ENCODE data around the gene GMCL2. TPM values are rescaled to one million over a fixed set of nuclear protein-coding genes. Genes with fewer than 3 reads are reported as not detected.

GMCL2 gene
- total and polyA plus RNA-seq, 12 donors, result not detected

DNA sequence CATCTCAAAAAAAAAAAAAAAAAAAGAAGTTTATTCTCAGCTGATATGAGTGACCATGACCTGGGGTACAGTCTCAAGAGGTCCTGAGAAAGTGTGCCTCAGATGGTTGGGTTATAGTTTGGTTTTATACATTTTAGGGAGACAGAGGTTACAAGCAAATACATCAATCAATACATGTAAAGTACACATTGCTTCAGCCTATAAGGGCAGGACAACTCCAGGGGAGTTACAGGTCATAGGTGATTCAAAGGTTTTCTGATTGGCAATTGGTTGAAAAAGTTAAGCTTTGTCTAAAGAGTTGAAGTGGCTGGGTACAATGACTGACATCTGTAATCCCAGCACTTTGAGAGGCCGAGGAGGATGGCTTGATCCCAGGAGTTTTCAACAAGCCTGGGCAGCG lies 2.3 kb upstream of the GMCL2 start:
- WGBS, 4 donors, result 47 to 50% (median 48%) methylated on average over 2 of the region's 2 CpGs
- Histone ChIP-seq H3K9me3 (replicated peaks in 1 of 3) (no peaks in the 10 kb centered on the region), H3K4me1 (replicated peaks in 1 of 2) (no peaks in the 10 kb centered on the region), H3K27me3 (no peaks in the 10 kb centered on the region), H3K27ac (no peak overlapping the region), H3K4me3 (no peak overlapping the region), H3K36me3 (replicated peaks in 1 of 2) (no peaks in the 10 kb centered on the region)
- TF ChIP-seq CTCF (IDR thresholded peaks at IDR 0.05) (no peak), POLR2A (IDR thresholded peaks at IDR 0.05) (no peak)
- intact Hi-C loops (cut with DNase I), result no loop called here
- DNase-seq, result no peak

DNA sequence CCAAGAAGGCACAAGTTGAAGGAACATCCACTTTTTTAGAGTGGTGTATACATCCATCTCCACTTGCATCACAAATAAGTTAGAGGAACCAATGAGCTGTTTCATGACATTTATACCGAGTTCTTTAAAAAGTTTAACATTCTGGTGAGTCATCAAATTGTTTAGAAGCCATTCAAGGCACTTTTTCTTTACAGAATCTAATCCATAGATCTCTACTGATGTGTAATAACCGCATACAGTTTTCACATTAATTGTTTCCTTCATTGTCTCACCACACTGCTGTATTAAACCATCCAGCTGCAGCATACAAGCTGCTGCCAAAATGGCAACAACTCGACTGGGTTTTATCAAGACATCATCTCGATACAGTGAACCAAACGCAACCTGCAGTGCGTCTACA lies 744 bp downstream of the GMCL2 start:
- Histone ChIP-seq H3K4me3 (no peak overlapping the region), H3K4me1 (replicated peaks in 1 of 2) (no peaks in the 10 kb centered on the region), H3K27ac (no peak overlapping the region), H3K36me3 (replicated peaks in 1 of 2) (no peaks in the 10 kb centered on the region), H3K27me3 (no peaks in the 10 kb centered on the region), H3K9me3 (replicated peaks in 1 of 3) (no peaks in the 10 kb centered on the region)
- WGBS, 4 donors, result 70 to 81% (median 74%) methylated on average over 6 of the region's 6 CpGs
- DNase-seq, result no peak
- intact Hi-C loops (cut with DNase I), result no loop called here
- no peak for TF ChIP-seq CTCF (IDR thresholded peaks at IDR 0.05)
- no peak for TF ChIP-seq POLR2A (IDR thresholded peaks at IDR 0.05)

- TF ChIP-seq CTCF (IDR thresholded peaks at IDR 0.05) (no peak), POLR2A (IDR thresholded peaks at IDR 0.05) (no peak)
- Histone ChIP-seq H3K27ac (no peak overlapping the region), H3K4me1 (replicated peaks in 1 of 2) (no peaks in the 10 kb centered on the region), H3K9me3 (replicated peaks in 1 of 3) (no peaks in the 10 kb centered on the region), H3K27me3 (no peaks in the 10 kb centered on the region), H3K4me3 (no peak overlapping the region), H3K36me3 (replicated peaks in 1 of 2) (no peaks in the 10 kb centered on the region)
- WGBS, 4 donors, result 40 to 48% (median 45%) methylated on average over 4 of the region's 4 CpGs
- DNase-seq, result no peak
- intact Hi-C loops (cut with DNase I), result no loop called here
These were observed 4.9 kb downstream of the GMCL2 start for GRCh38 chr5:178182158-178182876.

DNA sequence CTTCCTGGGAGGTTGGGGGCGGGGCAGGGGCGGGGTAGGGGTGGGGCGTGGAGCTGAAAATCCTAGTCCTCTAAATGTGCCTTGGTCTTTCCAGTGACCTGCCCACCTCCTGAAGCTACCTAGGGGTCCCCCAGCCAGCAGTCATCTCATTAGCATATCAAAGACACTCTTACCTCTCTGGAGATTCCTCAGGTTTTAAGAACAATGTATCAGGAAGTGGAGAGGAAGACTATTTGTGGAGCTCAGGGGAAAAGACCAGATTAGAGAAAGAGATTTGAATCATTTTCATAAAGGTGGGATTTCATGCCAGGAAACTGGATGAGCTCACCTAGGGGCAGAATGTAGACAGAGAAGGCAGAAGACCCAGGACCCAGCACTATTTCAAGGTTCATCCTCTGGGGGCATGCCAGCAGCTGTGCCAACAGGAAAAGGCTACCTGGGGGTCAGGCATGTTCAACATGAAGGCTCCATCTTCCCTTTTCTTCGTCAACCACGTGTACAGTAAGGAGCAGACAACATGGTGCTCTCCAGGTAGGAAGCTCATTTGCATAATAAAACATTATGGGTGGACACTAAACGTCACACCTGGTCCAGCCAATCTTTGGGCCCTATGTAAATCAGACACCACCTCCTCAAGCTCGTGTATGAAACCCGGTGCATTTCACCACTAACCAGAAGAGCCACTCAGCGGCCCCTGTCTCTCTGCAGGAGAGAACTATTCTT lies 6.9 kb downstream of the GMCL2 start:
- WGBS, 4 donors, result 34 to 42% (median 38%) methylated on average over 6 to 9 of the region's 9 CpGs

More for the DNA sequence above, 6.9 kb downstream of the GMCL2 start:
- Histone ChIP-seq H3K27me3 (no peaks in the 10 kb centered on the region), H3K4me3 (no peak overlapping the region), H3K36me3 (replicated peaks in 1 of 2) (no peaks in the 10 kb centered on the region), H3K4me1 (replicated peaks in 1 of 2) (no peaks in the 10 kb centered on the region), H3K27ac (no peak overlapping the region), H3K9me3 (replicated peaks in 1 of 3) (no peaks in the 10 kb centered on the region)
- intact Hi-C loops (cut with DNase I), result no loop called here
- TF ChIP-seq POLR2A (IDR thresholded peaks at IDR 0.05) (no peak), CTCF (IDR thresholded peaks at IDR 0.05) (no peak)
- DNase-seq, result no peak
